WTC11 (cell line): ENCODE measurements around the gene HPS5. TPM values are rescaled to one million over a fixed set of nuclear protein-coding genes. Genes with fewer than 3 reads are reported as not detected.

Experiments used
- ATAC-seq: fragments of 200-7000 bp; cut with Tn5 transposase; 2 replicates; pipeline ENCODE4 v1.10.0; 2021; ENCODE audit warnings: mild to moderate bottlenecking, moderate library complexity
- CTCF ChIA-PET: fragments of 300-600 bp; sonication (Branson Sonifier 250); formaldehyde crosslinking; loops from one replicate; lab custom pipeline; 2021; ENCODE audit warnings: antibody characterized with exemption; lab: Charles Lee
- POLR2A ChIA-PET: fragments of 350-600 bp; sonication (Branson Sonifier 250); formaldehyde crosslinking; loops from one replicate; lab custom pipeline; 2021; ENCODE audit warnings: antibody characterized with exemption; lab: Charles Lee
- DNase-seq: peaks from one replicate; pipeline ENCODE4 v3.0.0; 2021; ENCODE audit warnings: low spot score
- H3K27ac Mint-ChIP-seq: 2 replicates; pipeline ENCODE4 v1.8.0; 2021; ENCODE audit warnings: mixed read lengths
- H3K27me3 Mint-ChIP-seq: 2 replicates; pipeline ENCODE4 v1.8.0; 2021; ENCODE audit warnings: low read depth, mild to moderate bottlenecking, moderate library complexity, mixed read lengths
- H3K36me3 Mint-ChIP-seq: 2 replicates; pipeline ENCODE4 v1.8.0; 2021; ENCODE audit warnings: mixed read lengths
- H3K4me1 Mint-ChIP-seq: 2 replicates; pipeline ENCODE4 v1.8.0; 2022; ENCODE audit warnings: mixed read lengths
- H3K4me3 Mint-ChIP-seq: 2 replicates; pipeline ENCODE4 v1.8.0; 2021; ENCODE audit warnings: mild to moderate bottlenecking, moderate library complexity, mixed read lengths
- H3K9me3 Mint-ChIP-seq: 2 replicates; pipeline ENCODE4 v1.8.0; 2021; ENCODE audit warnings: mixed read lengths
- AFF4 ChIP-seq: sonication (generic); formaldehyde crosslinking; IDR thresholded peaks from 2 replicates; pipeline ENCODE4 v1.8.1; 2023; ENCODE audit warnings: mild to moderate bottlenecking, missing genetic modification reagents, borderline replicate concordance
- CBFB ChIP-seq: sonication (generic); formaldehyde crosslinking; IDR thresholded peaks from 2 replicates; pipeline ENCODE4 v1.8.1; 2022; ENCODE audit warnings: mild to moderate bottlenecking, low read depth, missing genetic modification reagents
- CTCF ChIP-seq: fragments of 200-600 bp; IDR thresholded peaks from 2 replicates; pipeline ENCODE4 v1.8.0; 2022; ENCODE audit warnings: antibody characterized with exemption
- ETV6 ChIP-seq: sonication (generic); formaldehyde crosslinking; IDR thresholded peaks from 2 replicates; pipeline ENCODE4 v1.8.1; 2022; ENCODE audit warnings: mild to moderate bottlenecking, missing genetic modification reagents
- FOXP1 ChIP-seq: sonication (generic); formaldehyde crosslinking; IDR thresholded peaks from 2 replicates; pipeline ENCODE4 v1.8.0; 2022; ENCODE audit warnings: missing genetic modification reagents, mild to moderate bottlenecking, moderate library complexity, borderline replicate concordance
- GABPB1 ChIP-seq: sonication (generic); formaldehyde crosslinking; IDR thresholded peaks from 2 replicates; pipeline ENCODE4 v1.8.1; 2023; ENCODE audit warnings: mild to moderate bottlenecking, missing genetic modification reagents
- GRHL2 ChIP-seq: fragments of 250-450 bp; sonication (Bioruptor Pico); IDR thresholded peaks from 2 replicates; pipeline ENCODE4 v1.8.0; 2022; ENCODE audit warnings: mild to moderate bottlenecking, moderate library complexity; ENCODE audit not compliant: insufficient replicate concordance, severe bottlenecking
- IRF1 ChIP-seq: sonication (generic); formaldehyde crosslinking; IDR thresholded peaks from 2 replicates; pipeline ENCODE4 v1.8.0; 2023; ENCODE audit warnings: missing genetic modification reagents
- MAX ChIP-seq: sonication (generic); formaldehyde crosslinking; IDR thresholded peaks from 2 replicates; pipeline ENCODE4 v1.8.0; 2022; ENCODE audit warnings: mild to moderate bottlenecking, missing genetic modification reagents
- MLX ChIP-seq: sonication (generic); formaldehyde crosslinking; IDR thresholded peaks from 2 replicates; pipeline ENCODE4 v1.8.1; 2023; ENCODE audit warnings: mild to moderate bottlenecking, missing genetic modification reagents, moderate library complexity
- MXD4 ChIP-seq: fragments of 250-450 bp; sonication (Bioruptor Pico); IDR thresholded peaks from 2 replicates; pipeline ENCODE4 v1.8.0; 2021; ENCODE audit warnings: mild to moderate bottlenecking, moderate library complexity, borderline replicate concordance
- NFE2L1 ChIP-seq: sonication (generic); formaldehyde crosslinking; IDR thresholded peaks from 2 replicates; pipeline ENCODE4 v1.8.1; 2023; ENCODE audit warnings: missing genetic modification reagents
- PREB ChIP-seq: sonication (generic); formaldehyde crosslinking; IDR thresholded peaks from 2 replicates; pipeline ENCODE4 v1.8.1; 2022; ENCODE audit warnings: mild to moderate bottlenecking, missing genetic modification reagents, moderate library complexity, borderline replicate concordance
- RORB ChIP-seq: fragments of 250-450 bp; sonication (Bioruptor Pico); IDR thresholded peaks from 2 replicates; pipeline ENCODE4 v1.9.0; 2021; ENCODE audit warnings: mild to moderate bottlenecking
- TEAD1 ChIP-seq: sonication (generic); formaldehyde crosslinking; IDR thresholded peaks from 2 replicates; pipeline ENCODE4 v1.8.0; 2022; ENCODE audit warnings: mild to moderate bottlenecking, missing genetic modification reagents
- TEAD4 ChIP-seq: sonication (generic); formaldehyde crosslinking; IDR thresholded peaks from 2 replicates; pipeline ENCODE4 v1.8.0; 2022; ENCODE audit warnings: mild to moderate bottlenecking, missing genetic modification reagents
- TP53 ChIP-seq: sonication (generic); formaldehyde crosslinking; IDR thresholded peaks from 2 replicates; pipeline ENCODE4 v1.8.1; 2023; ENCODE audit warnings: mild to moderate bottlenecking, missing genetic modification reagents
- ZNF121 ChIP-seq: sonication (generic); formaldehyde crosslinking; IDR thresholded peaks from 2 replicates; pipeline ENCODE4 v1.8.0; 2023; ENCODE audit warnings: missing genetic modification reagents
- ZNF263 ChIP-seq: sonication (generic); formaldehyde crosslinking; IDR thresholded peaks from 2 replicates; pipeline ENCODE4 v1.8.1; 2022; ENCODE audit warnings: low read depth, mild to moderate bottlenecking, moderate library complexity, missing genetic modification reagents
- ZNF425 ChIP-seq: fragments of 250-450 bp; sonication (Bioruptor Pico); conservative IDR thresholded peaks from 2 replicates; pipeline ENCODE4 v1.9.0; 2021; ENCODE audit warnings: mild to moderate bottlenecking
- total RNA-seq: library from RNA; stranded (reverse); gene quantifications from 3 replicates; pipeline ENCODE4 v1.2.3, GENCODE V29; 2021

The HPS5 gene
- total RNA-seq, 1 experiment from 2014 or later, result 14.9 TPM

- CTCF ChIA-PET, result interaction anchor here (1.0 to 2.4 kb wide), 4 partner anchors 22 to 456 kb away, joined by 4 to 7 read pairs (median 4); no protein-coding TSS in a partner anchor
- no peak within 1 kb of the TSS for H3K27ac Mint-ChIP-seq
- no peak for TF ChIP-seq NFE2L1 (CRISPR knock-in tag)
- TF ChIP-seq TP53, result no peak
- no peak for TF ChIP-seq AFF4 (CRISPR knock-in tag)
- no peak for TF ChIP-seq FOXP1 (CRISPR knock-in tag)
- TF ChIP-seq TEAD1, result no peak
- no peak for TF ChIP-seq ZNF121
- no peak for TF ChIP-seq TEAD4
- no peak for TF ChIP-seq GABPB1
- TF ChIP-seq CBFB (CRISPR knock-in tag), result no peak
- no peak for TF ChIP-seq ZNF263 (CRISPR knock-in tag)
- TF ChIP-seq, all 79 proteins: peak for 0
- no peak for ATAC-seq
- Mint-ChIP-seq H3K36me3 (no peaks in the 10 kb centered on the region), H3K9me3 (no peaks in the 10 kb centered on the region), H3K4me1 (peaks cover 7% of the 10 kb centered on the region; the same call in 1 of the 2 replicates), H3K27me3 (no peaks in the 10 kb centered on the region), H3K4me3 (no peak within 1 kb of the TSS)
- POLR2A ChIA-PET, result no interaction called here
- no peak for DNase-seq
These were observed 56.0 kb downstream of the HPS5 start, which contains the start of gene SAA1 for GRCh38 chr11:18265949-18266348. SAA1 (plus strand) TSS chr11:18266264; CDS start chr11:18266888, 624 bp downstream.

GRCh38 chr11:18264677-18265555 lies 57.0 kb downstream of the HPS5 start:
- Mint-ChIP-seq H3K4me3 (no peak overlapping the region), H3K4me1 (peaks cover 7% of the 10 kb centered on the region; the same call in 1 of the 2 replicates), H3K27me3 (no peaks in the 10 kb centered on the region), H3K27ac (no peak overlapping the region), H3K36me3 (no peaks in the 10 kb centered on the region), H3K9me3 (no peaks in the 10 kb centered on the region)
- CTCF ChIA-PET, result interaction anchor here (1.2 to 2.4 kb wide), 4 partner anchors 21 to 457 kb away, joined by 4 to 7 read pairs (median 4); no protein-coding TSS in a partner anchor
- ATAC-seq (no peak), DNase-seq (no peak)
- TF ChIP-seq RORB (CRISPR knock-in tag), result no peak
- TF ChIP-seq MXD4, result no peak
- TF ChIP-seq PREB (CRISPR knock-in tag), result no peak
- TF ChIP-seq GRHL2 (CRISPR knock-in tag), result no peak
- POLR2A ChIA-PET, result no interaction called here

GRCh38 chr11:18264035-18264434 lies 57.9 kb downstream of the HPS5 start:
- Mint-ChIP-seq H3K9me3 (no peaks in the 10 kb centered on the region), H3K36me3 (no peaks in the 10 kb centered on the region), H3K27ac (no peak overlapping the region), H3K27me3 (no peaks in the 10 kb centered on the region), H3K4me3 (no peak overlapping the region), H3K4me1 (peaks cover 7% of the 10 kb centered on the region; the same call in 1 of the 2 replicates)
- no peak for DNase-seq
- ATAC-seq, result no peak
- POLR2A ChIA-PET, result no interaction called here
- CTCF ChIA-PET, result interaction anchor here (1.5 to 2.4 kb wide), 2 partner anchors 20 to 149 kb away, joined by 5 to 7 read pairs; no protein-coding TSS in a partner anchor
- TF ChIP-seq ZNF425, result no peak
- no peak for TF ChIP-seq IRF1
- no peak for TF ChIP-seq MLX
- no peak for TF ChIP-seq ETV6
- no peak for TF ChIP-seq CTCF
- no peak for TF ChIP-seq MAX (CRISPR knock-in tag)
